Stomach (tissue), 9 donors: ENCODE results near the gene YY1AP1. TPM values are rescaled to one million over a fixed set of nuclear protein-coding genes. Genes with fewer than 3 reads are reported as not detected.
A peak's percentile ranks its signal among the peaks of the same experiment; 100 is the strongest.

Source experiments
- DNase-seq, 2 donors: peaks; one replicate each; pipeline versions ENCODE4 v3.0.0 to v3.0.0-alpha.2; 2013 to 2019
- H3K27ac ChIP-seq, 5 donors: fragments of 200-600 bp in 4 of 5; sonication (generic) in 4 of 5; one replicate each; pipeline ENCODE4 v1.5.1; 2013 to 2019; ENCODE audit warnings: mild to moderate bottlenecking in 1 of 5, moderate library complexity in 1 of 5
- H3K27me3 ChIP-seq, 3 donors: fragments of 200-600 bp; sonication (generic); one replicate each; pipeline ENCODE4 v1.5.1; 2017 to 2019; ENCODE audit warnings: mixed run types in 1 of 3
- H3K36me3 ChIP-seq, 4 donors: fragments of 200-600 bp; sonication (generic); 1 replicate in 3 of 4; 2 replicates in 1 of 4; pipeline ENCODE4 v1.5.1; 2016 to 2019
- H3K4me1 ChIP-seq, 4 donors: fragments of 200-600 bp; sonication (generic); one replicate each; pipeline ENCODE4 v1.5.1; 2016 to 2019
- H3K4me3 ChIP-seq, 4 donors: fragments of 200-600 bp; sonication (generic) in 3 of 4; one replicate each; pipeline ENCODE4 v1.5.1; 2016 to 2019; ENCODE audit warnings: mild to moderate bottlenecking in 1 of 4
- H3K9me3 ChIP-seq, 4 donors: fragments of 200-600 bp; sonication (generic); one replicate each; pipeline ENCODE4 v1.5.1; 2016 to 2019
- EP300 ChIP-seq: sonication (generic); formaldehyde crosslinking; IDR thresholded peaks from one replicate; pipeline ENCODE4 v1.6.1; 2017; ENCODE audit warnings: antibody characterized with exemption
- POLR2A ChIP-seq, 4 donors: fragments of 450-650 bp; IDR thresholded peaks; one replicate each; pipeline ENCODE4 v1.6.1; 2016; ENCODE audit warnings: antibody characterized with exemption in 4 of 4, control low read depth in 2 of 4, mild to moderate bottlenecking in 1 of 4, moderate library complexity in 1 of 4
- POLR2AphosphoS5 ChIP-seq, 3 donors: sonication (generic); formaldehyde crosslinking; IDR thresholded peaks; one replicate each; pipeline ENCODE4 v1.6.1; 2016; ENCODE audit warnings: antibody characterized with exemption in 3 of 3
- WGBS, 5 donors: extraction: QIAGEN DNeasy Blood & Tissue Kit in 3 of 5; methylation state at CpG; one replicate each; pipeline versions ENCODE4 v1.1.5 to v1.1.7; 2013 to 2018; 5-methylcytosine and 5-hydroxymethylcytosine counted together
- intact Hi-C: fragments of 100-400 bp; cut with DNase I; formaldehyde crosslinking; loops from one replicate; pipeline ENCODE4 v1.15.1; 2023; ENCODE audit warnings: low total_unique reads
- polyA plus RNA-seq, 3 donors: library from polyadenylated mRNA; stranded (reverse); fragments of 200-250 nt; gene quantifications; one replicate each; pipeline ENCODE4 v1.2.3, GENCODE V29; 2013
- total RNA-seq, 5 donors: library from RNA; depleted of rRNA; stranded (reverse); fragments of >200 nt; gene quantifications; one replicate each; pipeline versions ENCODE4 v1.1.0 to v1.2.3, GENCODE V29; 2014 to 2016
- TF ChIP-seq, protein P1 (sequence below), 7 experiments: fragments of 450-650 bp in 4 of 7; fragments of 200-600 bp in 3 of 7; sonication (generic) in 3 of 7; IDR thresholded peaks; one replicate each; pipeline ENCODE4 v1.5.1; 2016 to 2019; ENCODE audit warnings: antibody characterized with exemption in 7 of 7, control low read depth in 2 of 7, mild to moderate bottlenecking in 1 of 7
- donor health status: healthy with polysubstance abuse.
- donor health status: Bipolar disorder and iron deficiency.
- donor health status: healthy.

The YY1AP1 gene
- total and polyA plus RNA-seq, 8 donors: 21.1 to 253 (median 51.1) TPM

DNA sequence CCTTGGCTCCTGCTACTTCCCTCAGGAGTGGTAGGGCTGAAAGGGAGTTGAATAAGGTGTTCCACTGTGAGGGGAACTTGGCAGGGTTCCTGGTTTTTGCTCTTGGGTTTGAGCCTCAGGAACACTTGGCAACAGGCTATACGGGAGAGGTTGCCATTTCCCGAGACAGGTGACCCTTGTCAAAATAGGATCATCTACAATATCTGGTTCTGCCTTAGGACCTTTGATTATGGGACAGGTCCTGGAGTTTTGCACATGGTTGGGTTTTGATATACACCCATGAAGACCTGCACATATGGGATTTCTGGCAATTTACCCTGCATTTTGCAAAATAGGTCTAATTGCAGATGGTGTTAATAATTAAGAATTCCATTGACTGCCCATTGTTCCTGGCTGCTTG is 31.1 kb downstream of the YY1AP1 start:
- no peak for DNase-seq
- WGBS, 5 donors: 54 to 73% (median 61%) methylated on average over 2 of the region's 2 CpGs
- intact Hi-C loops: no loop called here
- H3K27me3 ChIP-seq: no peaks in the 10 kb centered on the region
- peaks cover 41 to 45% (median 45%) of the 10 kb centered on the region in 4 donors for H3K36me3 ChIP-seq
- TF ChIP-seq POLR2AphosphoS5 (IDR thresholded peaks at IDR 0.05): no peak
- no peak for TF ChIP-seq POLR2A (IDR thresholded peaks at IDR 0.05)
- TF ChIP-seq, protein P1, sequence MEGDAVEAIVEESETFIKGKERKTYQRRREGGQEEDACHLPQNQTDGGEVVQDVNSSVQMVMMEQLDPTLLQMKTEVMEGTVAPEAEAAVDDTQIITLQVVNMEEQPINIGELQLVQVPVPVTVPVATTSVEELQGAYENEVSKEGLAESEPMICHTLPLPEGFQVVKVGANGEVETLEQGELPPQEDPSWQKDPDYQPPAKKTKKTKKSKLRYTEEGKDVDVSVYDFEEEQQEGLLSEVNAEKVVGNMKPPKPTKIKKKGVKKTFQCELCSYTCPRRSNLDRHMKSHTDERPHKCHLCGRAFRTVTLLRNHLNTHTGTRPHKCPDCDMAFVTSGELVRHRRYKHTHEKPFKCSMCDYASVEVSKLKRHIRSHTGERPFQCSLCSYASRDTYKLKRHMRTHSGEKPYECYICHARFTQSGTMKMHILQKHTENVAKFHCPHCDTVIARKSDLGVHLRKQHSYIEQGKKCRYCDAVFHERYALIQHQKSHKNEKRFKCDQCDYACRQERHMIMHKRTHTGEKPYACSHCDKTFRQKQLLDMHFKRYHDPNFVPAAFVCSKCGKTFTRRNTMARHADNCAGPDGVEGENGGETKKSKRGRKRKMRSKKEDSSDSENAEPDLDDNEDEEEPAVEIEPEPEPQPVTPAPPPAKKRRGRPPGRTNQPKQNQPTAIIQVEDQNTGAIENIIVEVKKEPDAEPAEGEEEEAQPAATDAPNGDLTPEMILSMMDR (IDR thresholded peaks at IDR 0.05): no peak
- TF ChIP-seq EP300: no peak
- no peaks in the 10 kb centered on the region for H3K9me3 ChIP-seq
- no peak overlapping the region for H3K27ac ChIP-seq
- peaks cover 0 to 4% (median 0%) of the 10 kb centered on the region in 4 donors for H3K4me1 ChIP-seq
- no peak overlapping the region for H3K4me3 ChIP-seq

GRCh38 chr1:155652951-155653350 is 35.6 kb downstream of the YY1AP1 start:
- Histone ChIP-seq H3K27ac (no peak overlapping the region), H3K27me3 (no peaks in the 10 kb centered on the region), H3K9me3 (no peaks in the 10 kb centered on the region), H3K36me3 (peaks cover 0 to under 1% (median 0%) of the 10 kb centered on the region in 4 donors), H3K4me1 (peaks cover 11 to 28% (median 26%) of the 10 kb centered on the region in 4 donors), H3K4me3 (no peak overlapping the region)
- WGBS, 5 donors: 80 to 89% (median 84%) methylated on average over 3 of the region's 3 CpGs
- DNase-seq: no peak
- TF ChIP-seq EP300: no peak
- TF ChIP-seq POLR2AphosphoS5 (IDR thresholded peaks at IDR 0.05): no peak
- no peak for TF ChIP-seq POLR2A (IDR thresholded peaks at IDR 0.05)
- TF ChIP-seq, protein P1 (IDR thresholded peaks at IDR 0.05): no peak
- intact Hi-C loops: no loop called here

DNA sequence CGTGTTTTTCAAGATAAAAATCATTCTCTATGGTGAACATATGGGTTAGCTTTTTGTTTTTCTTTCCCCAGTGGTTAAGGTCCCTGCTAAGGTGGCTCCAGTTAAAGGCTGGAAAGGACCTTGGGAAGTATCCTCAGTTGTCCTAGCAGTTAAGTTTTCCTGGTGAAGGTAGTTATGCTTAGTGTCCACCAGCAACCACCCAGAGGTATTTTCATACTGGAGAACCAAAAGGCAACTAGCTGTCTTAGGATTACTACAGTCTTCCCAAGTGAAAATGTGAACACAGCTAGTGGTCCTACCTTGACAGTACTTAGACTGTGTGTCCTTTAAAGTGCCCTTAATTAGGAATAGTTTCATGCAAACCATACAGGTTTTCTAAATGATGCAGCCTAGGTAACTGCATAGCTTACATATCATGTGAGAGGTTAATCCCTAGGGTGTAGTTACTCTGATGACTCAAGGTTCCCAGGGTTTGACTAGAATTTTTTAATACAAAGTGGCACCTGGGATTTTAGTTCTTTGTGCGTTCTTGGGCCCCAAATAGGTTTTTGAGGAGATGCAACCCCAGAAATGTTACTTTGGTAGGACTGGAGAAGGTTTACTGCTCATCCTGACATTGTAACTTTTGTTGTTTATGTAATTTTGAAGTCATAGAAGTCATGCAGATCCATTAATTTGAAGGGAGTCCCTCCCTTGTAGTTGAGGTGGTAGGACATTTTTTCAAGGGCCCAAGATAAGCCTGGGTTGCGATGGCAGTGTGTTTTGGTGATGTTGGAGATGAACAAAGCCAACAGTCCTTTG is 36.5 kb downstream of the YY1AP1 start:
- no peaks in the 10 kb centered on the region for H3K36me3 ChIP-seq
- no peaks in the 10 kb centered on the region for H3K9me3 ChIP-seq
- no peak for DNase-seq
- H3K4me3 ChIP-seq: no peak overlapping the region
- H3K4me1 ChIP-seq: peaks cover 11 to 28% (median 26%) of the 10 kb centered on the region in 4 donors
- TF ChIP-seq POLR2A (IDR thresholded peaks at IDR 0.05) (no peak), POLR2AphosphoS5 (IDR thresholded peaks at IDR 0.05) (no peak), EP300 (no peak)
- TF ChIP-seq, protein P1 (IDR thresholded peaks at IDR 0.05): no peak
- intact Hi-C loops: no loop called here
- WGBS, 5 donors: 60 to 66% (median 66%) methylated on average over 3 of the region's 3 CpGs
- peak overlapping the region in 1 of 5 donors; percentile 29 for H3K27ac ChIP-seq
- no peaks in the 10 kb centered on the region for H3K27me3 ChIP-seq

GRCh38 chr1:155650231-155650757 is 38.3 kb downstream of the YY1AP1 start:
- no peak for DNase-seq
- Histone ChIP-seq H3K4me3 (no peak overlapping the region), H3K36me3 (no peaks in the 10 kb centered on the region), H3K4me1 (peaks cover 11 to 41% (median 33%) of the 10 kb centered on the region in 4 donors), H3K9me3 (no peaks in the 10 kb centered on the region), H3K27ac (no peak overlapping the region), H3K27me3 (no peaks in the 10 kb centered on the region)
- intact Hi-C loops: no loop called here
- TF ChIP-seq EP300 (no peak), POLR2A (IDR thresholded peaks at IDR 0.05) (no peak), POLR2AphosphoS5 (IDR thresholded peaks at IDR 0.05) (no peak)
- TF ChIP-seq, protein P1 (IDR thresholded peaks at IDR 0.05): no peak
- 89 to 96% (median 93%) methylated on average over 7 of the region's 7 CpGs for WGBS, 5 donors
